A549 treated with AZD2906 at 1 μM for 4 hours (cell line): ENCODE measurements around the gene KCNMB4. TPM values are rescaled to one million over a fixed set of nuclear protein-coding genes. Genes with fewer than 3 reads are reported as not detected.

Source experiments
- total RNA-seq: library from RNA; stranded (reverse); fragments of 200-300 nt; extraction: Qiagen RNA extraction; gene quantifications from 5 replicates; pipeline ENCODE4 v1.2.3, GENCODE V29; 2022

The KCNMB4 gene, protein sequence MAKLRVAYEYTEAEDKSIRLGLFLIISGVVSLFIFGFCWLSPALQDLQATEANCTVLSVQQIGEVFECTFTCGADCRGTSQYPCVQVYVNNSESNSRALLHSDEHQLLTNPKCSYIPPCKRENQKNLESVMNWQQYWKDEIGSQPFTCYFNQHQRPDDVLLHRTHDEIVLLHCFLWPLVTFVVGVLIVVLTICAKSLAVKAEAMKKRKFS
- total RNA-seq = 0.28 to 0.49 TPM (median 0.34 TPM) in 5 replicates

DNA sequence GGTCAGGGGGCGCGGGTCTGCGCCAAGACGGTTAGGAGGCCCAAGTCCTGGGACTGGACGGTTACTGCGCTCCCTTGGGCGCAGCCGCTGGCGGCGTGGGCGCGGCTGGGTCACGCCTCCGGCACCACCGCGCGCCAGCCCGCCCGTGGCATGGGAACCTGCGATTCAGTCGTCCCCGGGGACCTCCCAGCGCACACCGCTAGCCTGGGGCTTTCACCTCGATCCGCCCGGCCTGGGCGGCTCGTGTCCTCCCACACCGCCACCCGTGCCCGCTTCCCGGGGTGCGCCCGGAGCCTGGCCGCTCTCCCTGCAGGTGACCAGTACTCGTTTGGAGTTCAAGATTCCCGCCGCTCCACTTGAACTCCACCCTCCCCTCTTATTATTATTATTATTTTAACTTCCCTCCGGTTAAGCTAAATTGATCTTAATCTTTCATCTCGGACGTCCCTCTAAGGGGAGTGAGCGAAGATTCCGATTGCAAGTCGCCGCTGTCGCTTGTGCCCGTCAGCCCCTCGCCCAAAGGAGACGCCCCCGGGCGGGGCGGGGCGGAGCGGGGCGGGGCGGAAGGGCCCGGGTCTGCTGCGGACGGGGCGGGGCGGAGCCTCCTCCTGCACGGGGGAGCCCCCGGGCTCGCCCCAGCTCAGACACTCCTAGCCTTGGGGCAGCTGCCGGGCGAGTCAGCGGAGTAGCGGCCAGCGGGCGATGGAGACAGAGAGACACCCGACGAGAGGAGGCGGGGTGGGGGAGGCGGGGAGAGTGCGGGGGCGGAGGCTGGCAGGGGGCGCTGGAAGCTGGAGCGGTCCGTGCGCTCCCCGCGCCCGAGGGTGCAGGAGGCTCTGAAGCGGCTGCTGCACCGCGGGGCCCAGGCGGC, at the start of gene KCNMB4:
TSS of gene KCNMB4 (plus strand) at position 643 of the 871 bp plus-strand sequence. CDS start 445 bp downstream, outside the sequence.

Other genes with a start within 250 kb of the KCNMB4 start
- 25.7 to 51.3 TPM (median 31.0 TPM) in 5 replicates for gene CNOT2, start 122.9 kb upstream of the KCNMB4 start, total RNA-seq